HEK293 (cell line): Measurements from ENCODE around the gene EIF1.

Experiments
- GLI4 ChIP-seq: fragments of 450-650 bp; formaldehyde crosslinking; IDR thresholded peaks from 2 replicates; pipeline ENCODE4 v1.5.1; 2016; ENCODE audit warnings: missing biosample characterization, missing genetic modification characterization
- KLF1 ChIP-seq: fragments of 450-650 bp; formaldehyde crosslinking; IDR thresholded peaks from 2 replicates; pipeline ENCODE4 v1.5.1; 2016; ENCODE audit warnings: missing biosample characterization, missing genetic modification characterization
- SP2 ChIP-seq: fragments of 450-650 bp; formaldehyde crosslinking; IDR thresholded peaks from 2 replicates; pipeline ENCODE4 v1.5.1; 2016; ENCODE audit warnings: missing biosample characterization, missing genetic modification characterization
- TCF7L2 ChIP-seq: IDR thresholded peaks from 2 replicates; pipeline ENCODE4 v1.6.1; 2011; ENCODE audit warnings: low read depth, mild to moderate bottlenecking, inconsistent platforms, low read length, moderate library complexity, borderline replicate concordance
- ZBTB8A ChIP-seq: fragments of 450-650 bp; formaldehyde crosslinking; IDR thresholded peaks from 2 replicates; pipeline ENCODE4 v1.5.1; 2016; ENCODE audit warnings: missing biosample characterization, missing genetic modification characterization
- ZFP69B ChIP-seq: fragments of 450-650 bp; formaldehyde crosslinking; IDR thresholded peaks from 2 replicates; pipeline ENCODE4 v1.5.1; 2016; ENCODE audit warnings: missing biosample characterization, missing genetic modification characterization
- ZNF274 ChIP-seq, 2 experiments: fragments of 200-500 bp in 1 of 2; fragments of 450-650 bp in 1 of 2; sonication (Bioruptor generic) in 1 of 2; formaldehyde crosslinking in 1 of 2; IDR thresholded peaks; 2 replicates each; pipeline versions ENCODE4 v1.5.1 to v1.6.1; 2014 to 2016; ENCODE audit warnings: borderline replicate concordance in 1 of 2, inconsistent platforms in 1 of 2, low read length in 1 of 2, missing biosample characterization in 1 of 2, missing genetic modification characterization in 1 of 2
- ZNF530 ChIP-seq: fragments of 450-650 bp; formaldehyde crosslinking; IDR thresholded peaks from 2 replicates; pipeline ENCODE4 v1.5.1; 2016; ENCODE audit warnings: low read depth, missing biosample characterization, missing genetic modification characterization
- TF ChIP-seq, protein P1 (sequence below): fragments of 450-650 bp; formaldehyde crosslinking; IDR thresholded peaks from 2 replicates; pipeline ENCODE4 v1.5.1; 2016; ENCODE audit warnings: missing biosample characterization, missing genetic modification characterization
- TF ChIP-seq, protein P2 (sequence below): fragments of 450-650 bp; formaldehyde crosslinking; IDR thresholded peaks from 2 replicates; pipeline ENCODE4 v1.5.1; 2016; ENCODE audit warnings: missing biosample characterization, missing genetic modification characterization

DNA sequence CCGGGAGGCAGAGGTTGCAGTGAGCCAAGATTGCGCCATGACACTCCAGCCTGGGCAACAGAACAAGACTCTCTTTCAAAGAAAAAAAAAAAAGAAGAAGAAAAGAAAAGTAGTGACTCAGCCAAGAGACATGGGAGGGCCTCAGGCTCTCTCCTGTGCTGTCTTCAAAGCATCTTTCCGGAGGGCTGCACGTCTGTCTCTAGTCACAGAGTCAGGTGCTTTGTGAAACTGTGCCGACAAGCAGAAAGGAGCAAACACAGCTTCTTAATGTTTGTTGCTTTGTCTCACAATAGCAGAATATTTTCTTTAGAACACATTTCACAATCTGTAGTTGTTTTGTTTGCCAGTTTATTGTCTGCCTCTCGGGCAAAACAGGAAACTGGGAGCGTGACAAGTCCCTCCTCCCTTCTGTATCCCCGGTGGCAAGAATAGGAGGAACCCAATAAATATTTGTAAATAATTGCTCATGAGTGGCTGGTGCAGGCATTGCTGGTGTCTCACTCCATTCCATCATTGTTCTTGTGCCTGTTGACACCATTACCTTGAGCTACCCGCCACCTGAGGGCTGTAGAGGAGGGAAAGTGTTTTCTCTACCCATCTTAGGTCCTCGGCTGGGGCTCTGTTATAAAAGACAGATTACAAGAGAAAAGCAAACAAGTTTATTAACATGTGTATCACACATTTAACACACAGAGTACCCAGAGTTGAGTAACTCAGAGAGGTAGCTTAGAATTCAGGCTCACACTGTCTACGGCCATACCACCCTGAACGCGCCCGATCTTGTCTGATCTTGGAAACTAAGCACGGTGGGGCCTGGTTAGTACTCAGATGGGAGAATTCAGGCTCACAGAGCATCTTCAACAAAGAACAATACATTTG is 29.0 kb downstream of the EIF1 start:
- TF ChIP-seq, protein P1, sequence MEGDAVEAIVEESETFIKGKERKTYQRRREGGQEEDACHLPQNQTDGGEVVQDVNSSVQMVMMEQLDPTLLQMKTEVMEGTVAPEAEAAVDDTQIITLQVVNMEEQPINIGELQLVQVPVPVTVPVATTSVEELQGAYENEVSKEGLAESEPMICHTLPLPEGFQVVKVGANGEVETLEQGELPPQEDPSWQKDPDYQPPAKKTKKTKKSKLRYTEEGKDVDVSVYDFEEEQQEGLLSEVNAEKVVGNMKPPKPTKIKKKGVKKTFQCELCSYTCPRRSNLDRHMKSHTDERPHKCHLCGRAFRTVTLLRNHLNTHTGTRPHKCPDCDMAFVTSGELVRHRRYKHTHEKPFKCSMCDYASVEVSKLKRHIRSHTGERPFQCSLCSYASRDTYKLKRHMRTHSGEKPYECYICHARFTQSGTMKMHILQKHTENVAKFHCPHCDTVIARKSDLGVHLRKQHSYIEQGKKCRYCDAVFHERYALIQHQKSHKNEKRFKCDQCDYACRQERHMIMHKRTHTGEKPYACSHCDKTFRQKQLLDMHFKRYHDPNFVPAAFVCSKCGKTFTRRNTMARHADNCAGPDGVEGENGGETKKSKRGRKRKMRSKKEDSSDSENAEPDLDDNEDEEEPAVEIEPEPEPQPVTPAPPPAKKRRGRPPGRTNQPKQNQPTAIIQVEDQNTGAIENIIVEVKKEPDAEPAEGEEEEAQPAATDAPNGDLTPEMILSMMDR, result no peak
- TF ChIP-seq ZFP69B (no peak), TCF7L2 (no peak), ZBTB8A (tag by site-specific recombination) (no peak), GLI4 (tag by site-specific recombination) (no peak), ZNF530 (no peak), KLF1 (tag by site-specific recombination) (no peak), ZNF274 (IDR thresholded peaks at IDR 0.05; ENCODE audit: low read length) (no peak), ZNF274 (tag by site-specific recombination; IDR thresholded peaks at IDR 0.05; ENCODE audit: borderline replicate concordance) (no peak), SP2 (tag by site-specific recombination) (no peak)
- TF ChIP-seq, protein P2, sequence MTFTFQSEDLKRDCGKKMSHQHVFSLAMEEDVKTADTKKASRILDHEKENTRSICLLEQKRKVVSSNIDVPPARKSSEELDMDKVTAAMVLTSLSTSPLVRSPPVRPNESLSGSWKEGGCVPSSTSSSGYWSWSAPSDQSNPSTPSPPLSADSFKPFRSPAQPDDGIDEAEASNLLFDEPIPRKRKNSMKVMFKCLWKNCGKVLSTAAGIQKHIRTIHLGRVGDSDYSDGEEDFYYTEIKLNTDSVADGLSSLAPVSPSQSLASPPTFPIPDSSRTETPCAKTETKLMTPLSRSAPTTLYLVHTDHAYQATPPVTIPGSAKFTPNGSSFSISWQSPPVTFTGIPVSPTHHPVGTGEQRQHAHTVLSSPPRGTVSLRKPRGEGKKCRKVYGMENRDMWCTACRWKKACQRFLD (tag by site-specific recombination), result no peak
